GM08714 (cell line): ENCODE data around the gene SDK1.

Source experiments
- H3K4me3 ChIP-seq: fragments of 200-500 bp; sonication (Bioruptor generic); 2 replicates; pipeline ENCODE4 v1.5.1; 2014; ENCODE audit warnings: mild to moderate bottlenecking, low read length, inconsistent platforms
- ZNF274 ChIP-seq: IDR thresholded peaks from 2 replicates; pipeline ENCODE4 v1.6.1; 2012; ENCODE audit warnings: mild to moderate bottlenecking, low read depth, low read length

SDK1 gene, protein sequence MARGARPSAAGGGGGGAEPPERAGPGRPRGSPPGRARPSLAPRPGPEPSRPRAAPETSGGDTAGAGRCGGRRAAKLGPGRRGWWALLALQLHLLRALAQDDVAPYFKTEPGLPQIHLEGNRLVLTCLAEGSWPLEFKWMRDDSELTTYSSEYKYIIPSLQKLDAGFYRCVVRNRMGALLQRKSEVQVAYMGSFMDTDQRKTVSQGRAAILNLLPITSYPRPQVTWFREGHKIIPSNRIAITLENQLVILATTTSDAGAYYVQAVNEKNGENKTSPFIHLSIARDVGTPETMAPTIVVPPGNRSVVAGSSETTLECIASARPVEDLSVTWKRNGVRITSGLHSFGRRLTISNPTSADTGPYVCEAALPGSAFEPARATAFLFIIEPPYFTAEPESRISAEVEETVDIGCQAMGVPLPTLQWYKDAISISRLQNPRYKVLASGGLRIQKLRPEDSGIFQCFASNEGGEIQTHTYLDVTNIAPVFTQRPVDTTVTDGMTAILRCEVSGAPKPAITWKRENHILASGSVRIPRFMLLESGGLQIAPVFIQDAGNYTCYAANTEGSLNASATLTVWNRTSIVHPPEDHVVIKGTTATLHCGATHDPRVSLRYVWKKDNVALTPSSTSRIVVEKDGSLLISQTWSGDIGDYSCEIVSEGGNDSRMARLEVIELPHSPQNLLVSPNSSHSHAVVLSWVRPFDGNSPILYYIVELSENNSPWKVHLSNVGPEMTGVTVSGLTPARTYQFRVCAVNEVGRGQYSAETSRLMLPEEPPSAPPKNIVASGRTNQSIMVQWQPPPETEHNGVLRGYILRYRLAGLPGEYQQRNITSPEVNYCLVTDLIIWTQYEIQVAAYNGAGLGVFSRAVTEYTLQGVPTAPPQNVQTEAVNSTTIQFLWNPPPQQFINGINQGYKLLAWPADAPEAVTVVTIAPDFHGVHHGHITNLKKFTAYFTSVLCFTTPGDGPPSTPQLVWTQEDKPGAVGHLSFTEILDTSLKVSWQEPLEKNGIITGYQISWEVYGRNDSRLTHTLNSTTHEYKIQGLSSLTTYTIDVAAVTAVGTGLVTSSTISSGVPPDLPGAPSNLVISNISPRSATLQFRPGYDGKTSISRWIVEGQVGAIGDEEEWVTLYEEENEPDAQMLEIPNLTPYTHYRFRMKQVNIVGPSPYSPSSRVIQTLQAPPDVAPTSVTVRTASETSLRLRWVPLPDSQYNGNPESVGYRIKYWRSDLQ (N-terminal part only)

DNA sequence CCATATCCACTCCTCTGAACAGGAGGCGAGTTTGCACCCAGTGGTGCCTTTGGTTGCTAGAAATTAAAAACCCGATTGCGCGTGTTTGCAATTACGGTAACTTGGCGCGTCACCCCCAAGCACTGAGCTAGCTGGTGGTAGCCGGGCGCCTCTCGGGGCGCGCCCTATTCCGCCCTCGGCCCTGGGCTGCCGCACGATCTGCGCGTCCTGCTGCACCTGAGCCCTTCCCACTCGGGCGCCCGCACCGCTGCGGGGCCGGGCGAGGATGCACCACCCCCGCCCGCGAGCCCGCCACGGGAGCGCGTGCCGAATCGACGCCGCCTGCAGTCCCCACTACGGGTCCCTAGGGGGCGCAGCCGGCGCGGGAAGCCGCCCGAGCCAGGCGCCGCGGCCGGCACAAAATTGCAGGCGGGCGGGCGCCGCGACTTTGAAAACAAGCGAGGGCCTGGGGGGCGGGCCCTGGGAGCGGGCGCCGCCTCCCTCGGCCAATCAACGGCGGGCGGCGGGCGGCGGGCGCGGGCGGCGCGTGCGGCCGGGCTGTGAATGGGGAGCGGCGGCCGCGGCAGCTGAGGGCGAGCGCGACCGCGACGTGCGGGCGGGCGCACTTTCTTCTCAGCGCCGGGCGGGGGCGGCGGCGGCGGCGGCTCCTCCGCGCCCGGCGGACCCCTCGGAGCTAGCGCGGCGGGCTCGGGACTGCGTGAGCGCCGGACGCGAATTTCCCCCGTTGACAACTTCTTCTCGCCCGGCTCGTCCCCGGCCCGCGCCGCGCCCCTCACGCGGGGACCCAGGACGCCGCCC, at the start of gene SDK1:
SDK1 (plus strand) TSS at position 602 of the 798 bp plus-strand sequence. CDS start 335 bp downstream, outside the sequence.
- no peak for TF ChIP-seq ZNF274
- peak within 1 kb of the TSS; percentile 41 for H3K4me3 ChIP-seq

DNA sequence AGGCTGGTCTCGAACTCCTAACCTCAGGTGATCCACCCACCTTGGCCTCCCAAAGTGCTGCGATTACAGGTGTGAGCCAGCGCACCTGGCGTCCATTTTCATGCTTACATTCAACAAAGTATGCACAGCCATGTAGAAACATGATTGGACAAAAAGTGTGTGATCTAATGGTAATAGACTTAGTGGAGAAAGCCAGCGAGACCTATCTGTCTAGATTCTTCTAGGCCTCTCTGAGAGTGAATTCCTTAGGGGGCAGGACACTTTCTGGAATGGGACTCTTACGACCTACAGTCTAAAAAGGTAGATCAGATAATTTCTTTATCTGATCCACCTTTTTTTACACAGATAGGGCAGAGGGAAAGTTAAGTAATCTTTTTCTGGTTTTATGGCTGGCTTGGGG, 46.3 kb upstream of the SDK1 start:
- TF ChIP-seq ZNF274 = no peak
- H3K4me3 ChIP-seq = no peak overlapping the region

DNA sequence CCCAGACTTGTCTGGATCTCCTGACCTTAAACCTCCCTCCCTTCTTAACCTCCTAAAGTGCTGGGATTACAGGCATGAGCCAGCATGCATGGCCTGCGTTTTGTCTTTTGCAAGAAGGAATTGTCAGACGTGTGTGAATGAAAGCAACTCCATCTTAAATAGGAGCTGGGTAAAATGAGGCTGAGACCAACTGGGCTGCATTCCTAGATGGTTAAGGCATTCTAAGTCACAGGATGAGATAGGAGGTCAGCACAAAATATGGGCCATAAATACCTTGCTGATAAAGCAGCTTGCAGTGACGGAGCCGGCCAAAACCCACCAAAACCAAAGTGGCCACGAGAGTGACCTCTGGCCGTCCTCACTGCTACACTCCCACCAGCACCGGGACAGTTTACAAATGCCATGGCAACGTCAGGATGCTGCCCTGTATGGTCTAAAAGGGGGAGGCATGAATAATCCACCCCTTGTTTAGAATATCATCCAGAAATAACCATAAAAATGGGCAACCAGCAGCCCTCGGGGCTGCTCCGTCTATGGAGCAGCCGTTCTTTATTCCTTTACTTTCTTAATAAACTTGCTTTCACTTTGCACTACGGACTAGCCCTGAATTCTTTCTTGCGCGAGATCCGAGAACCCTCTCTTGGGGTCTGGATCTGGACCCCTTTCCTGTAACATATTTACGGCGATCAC, 41.2 kb upstream of the SDK1 start:
- peak overlapping the region; percentile 17; the same call in 1 of the 2 replicates for H3K4me3 ChIP-seq
- TF ChIP-seq ZNF274 = no peak

DNA sequence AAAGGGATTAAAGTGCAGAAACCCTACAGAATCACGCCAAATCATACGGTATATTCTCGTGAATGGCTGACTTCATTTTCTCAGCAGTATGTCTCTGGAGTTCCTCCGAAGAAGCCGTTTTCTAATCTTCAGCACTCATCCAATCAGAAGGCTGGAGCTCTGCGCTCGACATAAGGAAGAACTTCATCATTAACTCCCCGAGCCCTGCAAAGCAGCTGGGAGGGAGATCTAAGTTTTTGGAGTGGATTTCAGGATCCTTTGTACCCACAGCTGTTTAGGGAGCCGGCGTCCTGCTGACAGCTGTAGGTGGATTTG, 40.7 kb upstream of the SDK1 start:
- peak overlapping the region; percentile 17; the same call in 1 of the 2 replicates for H3K4me3 ChIP-seq
- TF ChIP-seq ZNF274 = no peak

DNA sequence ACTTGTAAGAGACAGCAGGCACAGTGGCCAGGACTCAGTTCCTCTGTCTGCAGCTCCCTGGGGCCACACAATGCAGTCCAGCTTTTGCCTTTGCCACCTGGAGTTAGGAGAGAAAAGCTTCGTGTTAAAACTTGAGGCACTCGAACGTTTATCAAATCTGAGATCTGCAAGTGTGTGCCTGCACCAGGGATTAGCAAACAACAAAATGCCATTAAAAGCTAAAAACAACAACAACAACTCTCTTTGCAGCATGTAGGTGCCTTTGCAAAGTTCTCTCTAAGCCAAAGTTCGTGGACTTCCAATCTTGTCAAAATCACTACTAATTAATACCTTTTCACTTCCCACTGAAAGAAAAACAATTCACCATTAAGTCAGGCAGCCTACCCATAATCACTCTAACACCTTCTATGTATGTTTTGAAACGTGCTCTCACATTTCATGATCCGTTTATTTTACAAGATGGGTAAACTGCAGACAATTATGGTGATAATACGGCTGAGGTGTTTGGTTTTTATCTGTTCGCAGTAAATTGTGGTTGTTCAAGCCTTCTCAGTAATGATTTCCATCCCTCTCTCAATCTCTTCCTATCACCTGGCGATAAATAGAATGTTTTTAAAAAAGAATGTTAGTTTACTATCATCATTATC, 36.2 kb upstream of the SDK1 start:
- TF ChIP-seq ZNF274 = no peak

DNA sequence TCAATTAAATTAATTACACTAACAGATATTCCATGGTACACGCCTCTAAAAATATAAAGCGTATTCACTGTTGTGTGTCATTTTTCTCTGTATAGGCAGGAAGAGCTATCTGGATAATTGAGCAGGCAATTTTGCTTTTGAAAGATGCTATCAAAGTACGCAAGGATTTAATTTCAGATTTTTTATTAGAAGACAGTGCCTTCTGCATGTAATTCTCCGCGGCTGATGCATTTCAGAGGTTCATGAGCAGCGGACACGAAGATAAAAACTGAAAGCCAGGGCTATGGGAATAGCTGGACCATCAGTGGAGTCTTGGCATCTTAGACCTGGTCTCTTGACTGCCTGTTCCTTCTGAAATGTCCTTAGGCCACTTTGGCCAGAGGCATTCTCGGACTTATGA, 35.7 kb upstream of the SDK1 start:
- H3K4me3 ChIP-seq = no peak overlapping the region
- no peak for TF ChIP-seq ZNF274

More for the DNA sequence above, 36.2 kb upstream of the SDK1 start:
- H3K4me3 ChIP-seq = no peak overlapping the region

DNA sequence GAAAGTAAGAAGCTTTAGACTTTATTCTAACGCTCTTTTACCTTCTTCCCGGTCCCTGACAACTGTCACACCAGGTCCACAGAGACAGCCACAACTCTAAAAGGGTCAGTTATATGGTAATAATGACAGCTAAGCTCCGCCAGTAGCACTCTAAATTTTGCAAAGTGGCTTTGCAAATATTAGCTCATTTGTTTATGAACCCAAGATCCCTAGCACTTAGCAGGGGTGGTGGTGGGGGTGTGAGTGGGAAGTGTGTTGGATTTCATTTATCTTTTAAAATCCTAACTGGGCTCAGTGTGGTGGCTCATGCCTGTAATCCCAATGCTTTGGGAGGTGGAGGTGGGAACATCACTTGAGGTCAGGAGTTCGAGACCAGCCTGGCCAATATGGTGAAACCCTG, 34.8 kb upstream of the SDK1 start:
- no peak for TF ChIP-seq ZNF274
- H3K4me3 ChIP-seq = no peak overlapping the region

DNA sequence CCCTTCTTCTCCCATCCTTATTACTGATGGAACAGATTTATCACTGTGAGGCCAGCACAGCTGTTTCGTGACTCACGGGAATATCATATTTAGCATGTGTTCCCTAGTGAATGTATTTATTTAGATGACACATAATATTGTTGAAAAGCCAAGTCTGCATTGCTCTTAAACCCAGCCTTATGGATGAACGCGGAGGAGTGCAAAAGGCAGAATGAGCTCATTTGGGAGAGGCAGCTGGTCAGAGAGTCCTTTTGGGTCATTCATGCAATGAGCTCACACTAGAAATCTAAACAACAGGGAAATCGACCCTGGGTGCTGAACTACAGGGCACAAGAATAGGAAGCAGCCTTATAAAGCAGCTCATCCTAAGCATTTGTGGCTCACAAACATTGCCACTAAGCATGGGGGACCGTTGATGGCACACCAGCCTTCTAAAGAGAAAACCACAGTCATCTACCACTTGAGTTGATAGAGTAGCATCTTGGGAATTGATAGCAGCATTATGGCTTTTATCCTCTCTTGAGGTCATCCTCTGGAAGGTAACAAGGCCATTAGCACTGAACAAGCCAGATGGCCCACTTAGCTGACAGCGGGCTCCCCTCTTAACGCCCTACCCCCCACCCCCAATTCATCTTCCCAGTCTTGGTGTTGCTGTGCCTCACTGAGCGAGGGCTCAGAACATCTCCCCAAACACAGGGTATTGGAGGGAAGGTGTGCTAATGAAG, 32.9 kb upstream of the SDK1 start:
- no peak for TF ChIP-seq ZNF274
- no peak overlapping the region for H3K4me3 ChIP-seq

DNA sequence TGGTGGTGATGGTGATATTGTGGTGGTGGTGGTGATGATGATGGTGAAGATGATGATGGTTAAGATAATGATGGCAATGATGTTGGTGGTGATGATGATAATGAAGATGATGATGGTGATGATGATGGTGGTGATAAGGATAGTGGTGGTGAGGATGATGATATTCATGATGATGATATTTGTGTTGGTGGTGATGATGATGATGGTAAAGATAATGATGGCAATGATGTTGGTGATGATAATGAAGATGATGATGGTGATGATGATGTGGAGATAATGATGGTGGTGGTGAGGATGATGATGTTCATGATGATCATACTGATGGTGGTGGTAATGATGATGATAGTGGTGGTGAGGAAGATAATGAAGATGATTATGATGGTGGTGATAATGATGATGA, 30.7 kb upstream of the SDK1 start:
- TF ChIP-seq ZNF274 = no peak
- no peak overlapping the region for H3K4me3 ChIP-seq

DNA sequence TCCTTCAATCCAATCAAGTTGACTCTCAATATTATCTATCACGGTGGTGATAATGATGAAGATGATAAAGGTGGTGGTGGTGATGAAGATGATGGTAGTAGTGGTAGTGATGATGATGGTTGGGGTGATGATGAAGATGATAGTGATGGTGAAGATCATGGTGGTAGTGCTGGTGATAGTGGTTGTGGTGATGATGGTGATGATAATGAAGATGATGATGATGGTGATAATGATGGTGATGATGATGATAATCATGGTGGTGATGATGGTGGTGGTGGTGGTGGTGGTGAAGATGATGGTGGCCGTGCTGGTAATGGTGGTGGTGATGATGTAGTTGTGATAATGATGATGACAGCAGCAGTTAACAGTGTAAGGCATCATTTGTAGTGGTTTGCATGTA, 29.8 kb upstream of the SDK1 start:
- H3K4me3 ChIP-seq = no peak overlapping the region
- TF ChIP-seq ZNF274 = no peak

DNA sequence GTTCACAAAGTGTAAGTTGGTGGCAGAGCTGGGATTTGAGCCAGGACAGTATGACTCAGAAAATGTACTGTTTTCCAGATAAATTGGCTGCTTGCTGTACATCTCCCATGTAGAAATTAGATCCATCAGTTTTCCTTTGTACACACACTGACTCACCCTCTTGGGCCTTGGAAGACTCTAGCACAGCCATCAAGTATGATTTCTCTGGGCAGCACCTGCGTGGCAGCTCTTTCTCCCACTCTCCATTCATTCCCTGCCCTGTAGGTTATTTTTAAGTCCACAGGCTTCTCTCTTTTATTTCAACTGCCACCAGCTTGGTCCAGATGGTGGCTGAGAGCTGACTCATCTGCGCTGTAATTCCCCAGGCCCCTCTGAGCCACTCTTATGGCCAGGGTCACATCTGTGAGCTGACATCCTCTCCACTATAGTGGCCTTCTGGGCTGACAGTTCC, 28.3 kb upstream of the SDK1 start:
- no peak for TF ChIP-seq ZNF274
- H3K4me3 ChIP-seq = no peak overlapping the region

DNA sequence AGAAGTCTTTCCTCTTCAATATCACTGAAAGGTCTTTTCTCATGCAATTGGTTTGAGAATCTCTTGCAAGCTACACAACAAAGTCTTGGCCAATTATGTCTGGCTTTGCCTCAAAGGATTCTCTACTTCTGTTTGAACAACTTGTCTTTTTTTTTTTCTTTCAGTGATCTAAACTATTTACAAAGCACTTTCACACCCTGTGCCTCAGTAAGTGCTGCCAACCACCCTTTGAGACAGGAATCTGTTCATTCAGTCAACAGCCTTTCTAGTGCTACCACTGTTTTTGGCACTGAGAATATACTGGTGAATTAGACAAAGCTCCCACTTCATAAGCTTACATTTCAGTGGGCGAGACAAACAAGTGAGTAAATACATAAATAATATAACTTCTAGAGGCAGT, 26.9 kb upstream of the SDK1 start:
- TF ChIP-seq ZNF274 = no peak
- no peak overlapping the region for H3K4me3 ChIP-seq
